T47D (cell line): ENCODE measurements around the gene PRCD.

Experiments used
- DNase-seq, 2 experiments: peaks; one replicate each; pipeline versions ENCODE4 v3.0.0 to v3.0.0-alpha.2; 2011 to 2012; ENCODE audit warnings: low read depth in 1 of 2, low spot score in 1 of 2
- JUND ChIP-seq: IDR thresholded peaks from 2 replicates; pipeline ENCODE4 v1.6.1; 2012; ENCODE audit warnings: low read depth
- in situ Hi-C: cut with HindIII; loops from 2 replicates; pipeline ENCODE4 v1.10.0; 2016; ENCODE audit warnings: low sequenced_read_pairs, low pct_unique_long_range_greater_than_20kb

PRCD gene

GRCh38 chr17:76576189-76576588 is 36.3 kb downstream of the PRCD start:
- no peak for DNase-seq
- TF ChIP-seq JUND = no peak
- in situ Hi-C loops = no loop called here

GRCh38 chr17:76577876-76578275 is 38.0 kb downstream of the PRCD start:
- in situ Hi-C loops = no loop called here
- no peak for DNase-seq
- TF ChIP-seq JUND = no peak

- TF ChIP-seq JUND = no peak
- in situ Hi-C loops = no loop called here
Observed at GRCh38 chr17:76578376-76578775, 38.5 kb downstream of the PRCD start.

GRCh38 chr17:76579281-76579680 is 39.4 kb downstream of the PRCD start:
- in situ Hi-C loops = no loop called here
- no peak for TF ChIP-seq JUND
- DNase-seq = no peak

More at GRCh38 chr17:76578376-76578775, 38.5 kb downstream of the PRCD start:
- peak; percentile 95 to 96 for DNase-seq

- in situ Hi-C loops = no loop called here
- DNase-seq = no peak
- TF ChIP-seq JUND = no peak
Observed at GRCh38 chr17:76581515-76581914, 41.7 kb downstream of the PRCD start.

- no peak for TF ChIP-seq JUND
- DNase-seq = peak in 1 of 2 experiments; percentile 64
- in situ Hi-C loops = no loop called here
Observed at GRCh38 chr17:76582660-76583059, 42.8 kb downstream of the PRCD start.

- TF ChIP-seq JUND = no peak
- in situ Hi-C loops = no loop called here
- peak; percentile 35 to 61 for DNase-seq
Observed at GRCh38 chr17:76584427-76585032, 44.7 kb downstream of the PRCD start.

- no peak for TF ChIP-seq JUND
- peak in 1 of 2 experiments; percentile 70 for DNase-seq
- in situ Hi-C loops = no loop called here
Observed at GRCh38 chr17:76585033-76585648, 45.3 kb downstream of the PRCD start.

- DNase-seq = peak; percentile 76 to 92
Observed at GRCh38 chr17:76585649-76586593, 46.1 kb downstream of the PRCD start, which contains the start of gene ST6GALNAC2. ST6GALNAC2 (minus strand) TSS chr17:76585860; CDS start chr17:76585808, 52 bp downstream.

GRCh38 chr17:76586741-76587487 is 47.1 kb downstream of the PRCD start:
- peak in 1 of 2 experiments; percentile 62 for DNase-seq
- TF ChIP-seq JUND = no peak
- in situ Hi-C loops = no loop called here

More at GRCh38 chr17:76585649-76586593, 46.1 kb downstream of the PRCD start, which contains the start of gene ST6GALNAC2:
- no peak for TF ChIP-seq JUND
- in situ Hi-C loops = no loop called here

GRCh38 chr17:76588182-76588581 is 48.3 kb downstream of the PRCD start:
- in situ Hi-C loops = no loop called here
- no peak for DNase-seq
- TF ChIP-seq JUND = no peak

GRCh38 chr17:76593384-76593826 is 53.6 kb downstream of the PRCD start:
- DNase-seq = no peak
- in situ Hi-C loops = no loop called here
- TF ChIP-seq JUND = no peak
